ENCODE data around the gene ASPM. TPM values are rescaled to one million over a fixed set of nuclear protein-coding genes. Genes with fewer than 3 reads are reported as not detected.

ASPM gene
- total and polyA plus RNA-seq, 2 of the 4 experiments (the other 2 are of a cell fraction): 7.1 to 27.8 TPM

- H3K18ac ChIP-seq (ENCODE audit: low read depth, low read length): peak overlapping the region; percentile 97; the same call in 1 of the 2 replicates
- H3K9me3 ChIP-seq (ENCODE audit: control insufficient read depth, insufficient read depth, low read length): no peaks in the 10 kb centered on the region
- intact Hi-C loops (cut with micrococcal nuclease): no loop called here
- no peak overlapping the region for H3K4ac ChIP-seq (ENCODE audit: low read depth, low read length)
- ChIA-PET CTCF (interaction anchor here (0.5 to 0.9 kb wide), 2 partner anchors 16 to 36 kb away, joined by 3 read pairs; no protein-coding TSS in a partner anchor), POLR2A (ENCODE audit: unreplicated experiment) (no interaction called here)
- H3K4me2 ChIP-seq (ENCODE audit: low read depth, low read length): peak overlapping the region; percentile 81
- no peak overlapping the region for H3K14ac ChIP-seq (replicated peaks; ENCODE audit: low read depth, low read length)
- no peak for TF ChIP-seq MAFK (IDR thresholded peaks at IDR 0.05; ENCODE audit: low read depth, low read length)
- TF ChIP-seq CHD1 (IDR thresholded peaks at IDR 0.05; ENCODE audit: low read depth, low read length): no peak
- no peak for TF ChIP-seq SMC3 (IDR thresholded peaks at IDR 0.05; ENCODE audit: low read depth, low read length)
- TF ChIP-seq NFE2L2 (IDR thresholded peaks at IDR 0.05; ENCODE audit: low read depth, low read length): no peak
- TF ChIP-seq RFX5 (IDR thresholded peaks at IDR 0.05; ENCODE audit: low read depth, low read length): no peak
- no peak for TF ChIP-seq RCOR1 (IDR thresholded peaks at IDR 0.05; ENCODE audit: insufficient replicate concordance, low read length)
- no peak for TF ChIP-seq CEBPB (IDR thresholded peaks at IDR 0.05; ENCODE audit: low read depth, low read length)
- TF ChIP-seq MXI1 (IDR thresholded peaks at IDR 0.05; ENCODE audit: borderline replicate concordance, low read depth, low read length): no peak
- no peak for TF ChIP-seq USF2 (IDR thresholded peaks at IDR 0.05; ENCODE audit: low read depth, low read length)
- no peak for TF ChIP-seq RAD21 (IDR thresholded peaks at IDR 0.05; ENCODE audit: low read length)
- no peak for TF ChIP-seq CTCF (conservative IDR thresholded peaks at IDR 0.05; ENCODE audit: low read depth, low read length)
- TF ChIP-seq BHLHE40 (IDR thresholded peaks at IDR 0.05; ENCODE audit: low read depth, low read length): no peak
- TF ChIP-seq FOS (IDR thresholded peaks at IDR 0.05; ENCODE audit: low read depth, low read length): no peak
- TF ChIP-seq ELK1 (IDR thresholded peaks at IDR 0.05; ENCODE audit: borderline replicate concordance, low read depth, low read length): no peak
- no peak for TF ChIP-seq MAZ (IDR thresholded peaks at IDR 0.05; ENCODE audit: borderline replicate concordance, low read depth, low read length)
- H2BK5ac ChIP-seq (ENCODE audit: low read depth, low read length, poor library complexity, severe bottlenecking): no peak overlapping the region
- H3K9me1 ChIP-seq (ENCODE audit: insufficient read depth, low read length): no peaks in the 10 kb centered on the region
- ATAC-seq (ENCODE audit: low read depth) (no peak), DNase-seq (no peak)
- H2BK120ac ChIP-seq (ENCODE audit: low read depth, low read length): no peak overlapping the region
- H4K20me1 ChIP-seq (ENCODE audit: insufficient read depth, low read length): no peaks in the 10 kb centered on the region
- no peaks in the 10 kb centered on the region for H3K27me3 ChIP-seq (ENCODE audit: control insufficient read depth, insufficient read depth, low read length)
- no peak overlapping the region for H3K23ac ChIP-seq (ENCODE audit: low read depth, low read length)
- peak overlapping the region; percentile 93; the same call in 1 of the 2 replicates for H4K5ac ChIP-seq (ENCODE audit: low read depth, low read length)
- no peak overlapping the region for H3K9ac ChIP-seq (ENCODE audit: low read depth, low read length)
- BruUV-seq (replicated peaks): no TSS peak
- H3K56ac ChIP-seq (ENCODE audit: extremely low read depth, insufficient read depth, low read length): no peak overlapping the region
- no peaks in the 10 kb centered on the region for H3K36me3 ChIP-seq (ENCODE audit: control insufficient read depth, insufficient read depth, low read length)
- H3K4me3 ChIP-seq (ENCODE audit: insufficient read depth, low read depth, low read length): no peak overlapping the region
- in situ Hi-C loops (cut with MboI; ENCODE audit: low sequenced_read_pairs): no loop called here
- H3K79me1 ChIP-seq (ENCODE audit: low read depth in 1 of 2, low read length in 2 of 2): peaks cover 8% of the 10 kb centered on the region in 2 experiments
- dilution Hi-C loops (cut with HindIII; ENCODE audit: low sequenced_read_pairs, unreplicated experiment): no loop called here
- 0 out of 2 replicates have a peak overlapping the region, but pooled peaks have one; percentile 3 for H2BK20ac ChIP-seq (ENCODE audit: low read depth, low read length)
- WGBS, 2 experiments (ENCODE audit: extremely low coverage in 2 of 2, insufficient read length in 1 of 2): 65% methylated on average over 2 of the region's 3 CpGs; no CpG with 5 or more reads in 1 of the 2 experiments
- peaks cover 4% of the 10 kb centered on the region; the same call in 1 of the 2 replicates for H3K4me1 ChIP-seq (ENCODE audit: control insufficient read depth, insufficient read depth, low read length)
- no peak overlapping the region for H2AK5ac ChIP-seq (ENCODE audit: low read depth, low read length)
- no peak overlapping the region for H4K91ac ChIP-seq (ENCODE audit: insufficient read depth, low read depth, low read length)
- H2AFZ ChIP-seq (replicated peaks; ENCODE audit: low read length, poor library complexity): no peak overlapping the region
- H4K8ac ChIP-seq (ENCODE audit: low read depth in 2 of 2, low read length in 2 of 2): 0 out of 4 replicates have a peak overlapping the region, but pooled peaks of 1 of the 2 experiments have one; percentile 24
- H2BK15ac ChIP-seq (ENCODE audit: low read depth, low read length): no peak overlapping the region
- H2AK9ac ChIP-seq (replicated peaks; ENCODE audit: low read depth, low read length, poor library complexity): no peak overlapping the region
- peak overlapping the region; percentile 32; the same call in 1 of the 2 replicates for H3K27ac ChIP-seq (ENCODE audit: insufficient read depth, low read length)
Measured at GRCh38 chr1:197126691-197127090, 19.8 kb downstream of the ASPM start.

Data from IMR-90 (cell line).